ENCODE results near the gene USP4.
"Not testable (repeated sequence)": the region's sequence is repeated elsewhere in the genome, so short reads cannot be mapped to it uniquely, and the experiment has no call there.

The USP4 gene, protein sequence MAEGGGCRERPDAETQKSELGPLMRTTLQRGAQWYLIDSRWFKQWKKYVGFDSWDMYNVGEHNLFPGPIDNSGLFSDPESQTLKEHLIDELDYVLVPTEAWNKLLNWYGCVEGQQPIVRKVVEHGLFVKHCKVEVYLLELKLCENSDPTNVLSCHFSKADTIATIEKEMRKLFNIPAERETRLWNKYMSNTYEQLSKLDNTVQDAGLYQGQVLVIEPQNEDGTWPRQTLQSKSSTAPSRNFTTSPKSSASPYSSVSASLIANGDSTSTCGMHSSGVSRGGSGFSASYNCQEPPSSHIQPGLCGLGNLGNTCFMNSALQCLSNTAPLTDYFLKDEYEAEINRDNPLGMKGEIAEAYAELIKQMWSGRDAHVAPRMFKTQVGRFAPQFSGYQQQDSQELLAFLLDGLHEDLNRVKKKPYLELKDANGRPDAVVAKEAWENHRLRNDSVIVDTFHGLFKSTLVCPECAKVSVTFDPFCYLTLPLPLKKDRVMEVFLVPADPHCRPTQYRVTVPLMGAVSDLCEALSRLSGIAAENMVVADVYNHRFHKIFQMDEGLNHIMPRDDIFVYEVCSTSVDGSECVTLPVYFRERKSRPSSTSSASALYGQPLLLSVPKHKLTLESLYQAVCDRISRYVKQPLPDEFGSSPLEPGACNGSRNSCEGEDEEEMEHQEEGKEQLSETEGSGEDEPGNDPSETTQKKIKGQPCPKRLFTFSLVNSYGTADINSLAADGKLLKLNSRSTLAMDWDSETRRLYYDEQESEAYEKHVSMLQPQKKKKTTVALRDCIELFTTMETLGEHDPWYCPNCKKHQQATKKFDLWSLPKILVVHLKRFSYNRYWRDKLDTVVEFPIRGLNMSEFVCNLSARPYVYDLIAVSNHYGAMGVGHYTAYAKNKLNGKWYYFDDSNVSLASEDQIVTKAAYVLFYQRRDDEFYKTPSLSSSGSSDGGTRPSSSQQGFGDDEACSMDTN

DNA sequence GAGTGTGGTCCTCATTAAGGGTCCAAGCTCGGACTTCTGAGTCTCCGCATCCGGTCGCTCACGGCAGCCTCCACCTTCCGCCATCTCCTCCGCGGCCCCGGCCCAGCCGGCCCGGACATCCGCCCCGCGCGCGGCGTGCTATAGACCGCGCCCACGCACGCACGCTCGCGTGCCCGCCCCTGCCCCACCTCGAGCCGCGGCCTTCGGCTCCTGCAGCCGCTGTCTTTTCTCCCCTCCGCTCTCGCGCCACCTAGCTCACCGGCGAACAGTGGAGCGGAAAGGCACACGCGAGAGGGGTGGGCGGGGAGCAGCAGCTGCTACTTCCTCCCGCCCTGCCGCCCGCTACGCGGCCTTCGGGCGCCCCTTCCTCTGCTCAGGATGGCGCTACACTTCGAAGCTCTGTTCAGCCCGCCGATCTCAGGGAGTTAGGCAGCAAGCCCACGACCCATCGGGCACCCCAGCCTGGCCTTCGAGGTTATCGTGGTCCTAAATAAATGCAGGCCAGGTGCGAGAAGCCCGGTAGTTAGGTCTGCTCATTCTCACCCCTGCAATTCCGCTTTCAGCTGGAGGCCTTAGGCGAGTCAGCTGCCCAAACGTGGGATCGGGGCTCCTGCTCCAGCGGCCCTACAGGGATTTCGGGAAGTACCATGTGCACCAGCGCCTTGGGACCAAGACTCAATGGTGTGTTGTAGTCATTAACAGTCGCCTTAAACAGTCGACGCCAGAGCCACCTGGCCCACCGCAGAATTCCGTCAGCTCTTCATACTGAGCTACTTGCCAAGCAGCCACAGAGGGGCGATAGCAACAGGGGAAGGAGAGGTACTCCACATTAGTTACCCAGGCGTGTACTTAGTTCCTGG is at the start of gene USP4:
USP4 (minus strand) TSS at position 113 of the 860 bp plus-strand sequence; CDS start at position 84, 29 bp downstream.
- peak; percentile 90 for DNase-seq (ENCODE audit: low read depth)

GRCh38 chr3:49389297-49389696 is 49.4 kb upstream of the USP4 start:
- DNase-seq (ENCODE audit: low read depth): no peak

- no peak for DNase-seq (ENCODE audit: low read depth)
These were observed 48.5 kb upstream of the USP4 start for GRCh38 chr3:49388289-49388820.

GRCh38 chr3:49387721-49388120 is 47.9 kb upstream of the USP4 start:
- no peak for DNase-seq (ENCODE audit: low read depth)

DNA sequence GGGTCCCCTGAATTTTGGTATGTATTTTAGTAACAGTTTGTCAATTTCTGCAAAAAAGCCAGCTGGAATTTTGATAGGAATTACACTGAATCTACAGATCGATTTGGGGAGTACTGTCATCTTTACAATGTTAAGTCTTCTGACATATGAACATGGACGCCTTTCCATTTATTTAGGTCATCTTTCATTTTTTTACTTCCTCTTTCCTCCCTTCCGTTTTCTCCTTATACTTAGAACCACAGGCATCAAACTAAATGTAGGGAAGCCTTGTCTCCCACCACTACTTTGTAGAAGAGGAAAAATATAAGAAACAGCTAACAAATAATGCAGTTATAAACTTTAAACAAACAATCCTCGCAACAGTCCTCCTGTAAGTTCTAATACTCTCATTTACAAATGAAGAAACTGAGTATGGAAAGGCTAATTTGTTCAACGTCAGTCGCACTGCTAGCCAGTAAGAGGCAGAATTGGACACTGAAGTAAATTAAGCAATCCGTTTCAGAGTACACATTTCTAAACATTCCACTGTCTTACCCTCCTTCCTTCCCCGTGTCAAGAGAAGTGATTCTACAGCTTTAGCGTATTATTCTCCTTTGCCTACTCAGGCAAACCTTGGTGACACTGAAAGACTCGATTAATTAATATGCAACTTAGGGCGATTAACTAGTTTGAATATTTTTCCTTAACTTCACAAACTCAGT is 46.4 kb upstream of the USP4 start:
- DNase-seq (ENCODE audit: low read depth): no peak

GRCh38 chr3:49385617-49386016 is 45.8 kb upstream of the USP4 start:
- no peak for DNase-seq (ENCODE audit: low read depth)

- no peak for DNase-seq (ENCODE audit: low read depth)
These were observed 43.5 kb upstream of the USP4 start for GRCh38 chr3:49383387-49383786.

DNA sequence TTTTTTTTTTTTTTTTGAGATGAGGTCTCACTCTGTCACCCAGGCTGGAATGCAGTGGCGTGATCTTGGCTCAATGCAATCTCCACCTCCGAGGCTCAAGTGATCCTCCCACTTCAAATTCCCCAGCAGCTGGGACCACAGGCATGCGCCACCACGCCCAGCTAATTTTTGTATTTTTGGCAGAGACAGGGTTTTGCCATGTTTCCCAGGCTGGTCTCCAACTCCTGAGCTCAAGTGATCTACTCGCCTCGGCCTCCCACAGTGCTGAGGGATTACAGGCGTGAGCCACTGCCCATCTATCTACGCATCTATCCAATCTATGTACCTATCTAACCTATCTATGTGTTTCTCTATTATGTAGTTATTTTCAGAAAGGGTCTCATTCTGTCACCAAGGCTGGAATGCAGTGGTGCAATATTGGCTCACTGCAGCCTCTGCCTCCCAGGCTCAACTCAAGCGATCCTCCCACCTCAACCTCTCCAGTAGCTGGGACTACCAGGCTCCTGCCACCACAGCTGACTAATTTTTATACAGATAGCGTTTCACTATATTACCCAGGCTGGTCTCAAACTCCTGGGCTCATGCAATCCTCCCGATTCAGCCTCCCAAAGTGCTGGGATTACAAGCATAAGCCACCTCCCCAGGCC is 38.5 kb upstream of the USP4 start:
- no peak for DNase-seq (ENCODE audit: low read depth)

DNA sequence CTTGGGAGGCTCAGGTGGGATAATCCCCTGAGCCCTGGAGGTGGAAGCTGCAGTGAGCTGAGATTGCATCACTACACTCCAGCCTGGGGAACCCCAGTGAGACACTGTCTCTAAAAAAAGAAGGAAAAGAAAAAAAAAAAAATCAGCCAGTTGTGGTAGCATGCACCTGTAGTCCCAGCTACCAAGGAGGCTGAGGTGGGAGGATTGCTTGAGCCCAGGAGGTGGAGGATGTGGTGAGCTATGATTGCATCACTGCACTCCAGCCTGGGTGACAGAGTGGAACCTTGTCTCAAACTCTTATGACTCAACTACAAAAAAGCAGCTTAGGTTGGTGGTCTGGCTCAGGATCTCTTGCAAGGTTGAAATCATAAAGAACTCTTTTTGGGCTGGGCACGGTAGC is 37.6 kb upstream of the USP4 start:
- peak; percentile 10 for DNase-seq (ENCODE audit: low read depth)

DNA sequence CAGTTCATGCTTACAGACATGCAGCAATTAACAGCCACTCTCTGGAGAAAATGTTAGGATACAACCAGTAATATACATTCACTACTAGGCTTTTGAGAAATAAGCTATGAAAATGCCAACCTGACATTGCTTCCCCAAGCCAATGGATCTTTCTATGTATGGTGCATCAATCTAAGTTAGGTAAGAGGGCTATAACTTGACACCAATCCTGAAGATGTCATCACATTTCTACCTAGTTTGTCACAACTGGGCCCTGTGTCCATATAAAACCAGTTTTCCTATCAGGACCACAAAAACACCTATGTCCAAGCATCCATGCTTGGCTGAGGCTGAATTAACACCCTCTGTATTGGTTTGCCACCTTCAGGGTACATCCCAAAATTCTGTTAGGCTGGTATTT is 32.1 kb upstream of the USP4 start:
- no peak for DNase-seq (ENCODE audit: low read depth)

DNA sequence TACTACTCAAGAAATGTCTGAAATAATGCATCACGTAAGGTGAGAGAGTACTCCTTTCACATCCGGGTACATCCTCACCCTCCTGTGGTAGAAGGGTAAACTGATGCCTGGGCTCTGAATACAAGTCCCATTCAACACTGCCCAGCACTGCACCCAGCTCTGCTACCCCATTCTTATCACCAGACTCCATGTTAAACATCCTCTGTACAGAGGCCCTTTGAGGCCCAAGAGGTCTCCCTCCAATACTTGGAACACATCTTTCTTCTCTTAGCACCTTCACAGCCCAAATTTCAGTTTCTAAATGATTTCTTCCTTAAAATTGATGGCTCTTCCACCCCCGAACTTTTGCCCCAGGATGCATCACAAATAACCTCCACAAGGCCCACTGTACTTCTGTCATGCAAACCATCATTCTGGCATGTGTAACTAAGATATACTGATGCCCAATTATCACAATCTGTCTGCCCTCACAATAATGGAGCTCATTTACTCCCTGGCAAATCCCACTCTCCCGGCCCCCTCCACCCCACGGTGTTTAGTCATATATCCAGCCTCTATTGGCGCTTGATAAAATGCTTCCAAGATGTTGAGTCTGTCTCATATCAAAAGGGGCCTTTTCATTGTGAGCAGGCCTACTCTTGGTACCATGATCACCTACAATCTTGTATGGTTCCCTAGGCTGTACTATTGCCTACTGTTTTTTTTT is 30.9 kb upstream of the USP4 start:
- DNase-seq (ENCODE audit: low read depth): no peak

DNA sequence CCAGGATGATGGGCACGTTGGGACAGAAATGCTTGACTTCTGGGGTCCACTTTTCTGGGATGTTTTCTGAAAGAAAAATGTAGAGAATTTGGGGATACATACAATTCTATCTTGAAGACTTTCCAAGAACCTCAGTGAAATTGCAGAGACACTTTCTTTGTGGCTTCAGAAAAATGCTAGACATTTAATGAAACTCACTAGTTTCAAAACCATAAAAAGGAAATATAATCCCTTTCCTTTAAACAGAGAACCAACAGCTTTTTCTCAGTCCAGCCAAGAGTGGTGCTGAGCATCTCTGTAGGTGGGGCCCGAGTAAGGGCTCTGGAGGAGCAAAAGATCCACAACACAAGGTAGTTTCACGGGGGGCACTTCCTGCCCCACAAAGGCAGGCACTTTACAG is 22.7 kb upstream of the USP4 start:
- DNase-seq (ENCODE audit: low read depth): no peak

DNA sequence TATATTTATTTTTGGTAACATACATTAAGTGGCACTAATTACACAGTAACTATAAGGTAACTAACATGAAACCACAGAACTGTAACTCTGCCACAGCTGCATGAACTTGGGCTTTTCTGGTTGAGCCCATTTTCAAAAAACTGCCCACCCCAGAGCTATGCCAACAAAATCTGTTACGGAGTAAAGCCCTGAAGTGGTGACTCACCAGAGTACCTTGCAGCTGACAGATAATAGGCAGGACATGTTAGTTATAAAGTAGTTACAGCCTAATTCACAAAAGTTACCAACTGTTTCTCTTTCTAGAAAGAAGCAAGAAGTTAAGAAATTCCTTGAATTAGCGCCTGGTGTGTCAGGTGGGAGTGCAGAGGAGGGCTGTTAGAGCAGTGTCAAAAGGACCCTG is 19.8 kb upstream of the USP4 start:
- no peak for DNase-seq (ENCODE audit: low read depth)

DNA sequence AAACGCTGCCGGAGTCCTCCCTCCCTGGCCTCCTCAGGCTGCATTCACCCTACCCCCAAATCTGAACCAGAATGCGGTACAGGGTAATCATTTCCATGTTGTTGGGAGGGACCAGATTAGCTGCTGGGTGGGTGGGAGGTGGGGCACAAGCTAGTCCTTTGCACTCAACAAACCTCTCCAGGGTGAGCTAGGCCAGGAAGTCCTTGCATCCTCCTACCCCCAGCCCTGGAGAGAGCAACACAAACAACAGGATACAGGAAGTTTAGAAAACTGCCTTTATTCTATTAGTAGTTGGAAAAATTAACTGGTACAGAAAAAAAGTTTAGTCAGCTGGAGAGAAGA is 19.0 kb upstream of the USP4 start:
- DNase-seq (ENCODE audit: low read depth): no peak

- peak; percentile 56 for DNase-seq (ENCODE audit: low read depth)
These were observed 18.5 kb upstream of the USP4 start, which contains the start of gene GPX1 for GRCh38 chr3:49358217-49358883. Gene GPX1 (minus strand): TSS chr3:49358353. CDS start chr3:49358278, 75 bp downstream.

- DNase-seq (ENCODE audit: low read depth): peak; percentile 20
These were observed 17.8 kb upstream of the USP4 start for GRCh38 chr3:49357443-49358216.

GRCh38 chr3:49357095-49357442 is 17.2 kb upstream of the USP4 start:
- DNase-seq (ENCODE audit: low read depth): not testable (repeated sequence)

DNA sequence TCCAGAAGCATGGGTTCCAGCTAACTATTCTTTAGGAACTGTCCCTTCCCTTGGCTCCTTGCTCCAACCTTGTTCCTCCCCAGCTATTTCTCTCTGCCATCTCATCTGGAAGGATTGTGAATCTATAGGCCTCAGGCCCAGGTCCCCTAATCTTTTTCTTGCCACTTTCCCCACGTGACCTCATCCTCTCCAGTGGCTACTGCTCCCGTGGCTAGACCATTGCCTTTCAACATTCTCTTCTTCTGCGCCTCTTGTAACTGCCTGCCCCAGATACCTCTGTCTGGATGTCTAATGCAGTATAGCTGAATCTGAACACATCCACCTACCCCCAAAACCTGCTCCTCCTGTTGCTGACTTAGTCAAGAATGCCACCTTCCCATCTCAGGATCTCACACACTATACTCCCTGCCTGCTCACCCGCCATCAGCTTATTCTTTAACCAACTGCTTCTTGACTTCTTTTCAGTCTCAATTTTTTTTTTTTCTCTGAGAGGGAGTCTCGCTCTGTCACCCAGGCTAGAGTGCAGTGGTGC is 13.1 kb upstream of the USP4 start:
- no peak for DNase-seq (ENCODE audit: low read depth)

Measured in activated gamma-delta T cell treated with anti-CD3 and anti-CD28 coated beads, Interleukin-2, amount 50 U/mL, for 16 hours (primary cell).